Fibroblast of lung (primary cell): Measurements from ENCODE around the gene NHERF2. TPM values are rescaled to one million over a fixed set of nuclear protein-coding genes. Genes with fewer than 3 reads are reported as not detected.

Source experiments
- DNase-seq, 2 donors: peaks; one replicate each; pipeline versions ENCODE4 v3.0.0 to v3.0.0-alpha.2; 2010; ENCODE audit warnings: low read depth in 2 of 2
- H2AFZ ChIP-seq: 2 replicates; pipeline ENCODE4 v1.5.1; 2012; ENCODE audit warnings: low read length, control low read depth, inconsistent platforms
- H3K27ac ChIP-seq: 2 replicates; pipeline ENCODE4 v1.5.1; 2011; ENCODE audit warnings: low read length, control low read depth; ENCODE audit not compliant: insufficient read depth
- H3K27me3 ChIP-seq: 2 replicates; pipeline ENCODE4 v1.5.1; 2011; ENCODE audit warnings: mild to moderate bottlenecking, low read length; ENCODE audit not compliant: control insufficient read depth, insufficient read depth
- H3K36me3 ChIP-seq: 2 replicates; pipeline ENCODE4 v1.5.1; 2011; ENCODE audit warnings: low read length; ENCODE audit not compliant: control insufficient read depth, insufficient read depth
- H3K4me1 ChIP-seq: 2 replicates; pipeline ENCODE4 v1.5.1; 2011; ENCODE audit warnings: low read length; ENCODE audit not compliant: control insufficient read depth, insufficient read depth; ENCODE audit errors: extremely low read depth
- H3K4me2 ChIP-seq: 2 replicates; pipeline ENCODE4 v1.5.1; 2011; ENCODE audit warnings: low read length, control low read depth; ENCODE audit not compliant: insufficient read depth; ENCODE audit errors: extremely low read depth
- H3K4me3 ChIP-seq, 4 experiments: fragments of 200-600 bp in 1 of 4; sonication (generic) in 1 of 4; replicated peaks in 1 of 4; 2 replicates each; pipeline ENCODE4 v1.5.1; 2011 to 2016; ENCODE audit warnings: low read length in 4 of 4, low read depth in 3 of 4, mild to moderate bottlenecking in 3 of 4, control low read depth in 2 of 4, inconsistent platforms in 1 of 4, mixed read lengths in 1 of 4; ENCODE audit not compliant: insufficient read depth in 1 of 4; ENCODE audit errors: control extremely low read depth in 1 of 4
- H3K79me2 ChIP-seq: 2 replicates; pipeline ENCODE4 v1.5.1; 2012; ENCODE audit warnings: mild to moderate bottlenecking, low read length, inconsistent platforms; ENCODE audit not compliant: control insufficient read depth, insufficient read depth
- H3K9ac ChIP-seq: 2 replicates; pipeline ENCODE4 v1.5.1; 2011; ENCODE audit warnings: mild to moderate bottlenecking, low read length, control low read depth; ENCODE audit not compliant: insufficient read depth
- H3K9me3 ChIP-seq: 2 replicates; pipeline ENCODE4 v1.5.1; 2012; ENCODE audit warnings: low read depth, low read length; ENCODE audit not compliant: control insufficient read depth, insufficient read depth
- H4K20me1 ChIP-seq: 2 replicates; pipeline ENCODE4 v1.5.1; 2011; ENCODE audit warnings: low read length; ENCODE audit not compliant: control insufficient read depth, insufficient read depth; ENCODE audit errors: extremely low read depth
- CTCF ChIP-seq, 2 donors: IDR thresholded peaks in 1 of 2; conservative IDR thresholded peaks in 1 of 2; 1 replicate in 1 of 2; 2 replicates in 1 of 2; pipeline ENCODE4 v1.5.1; 2011 to 2012; ENCODE audit warnings: low read length in 2 of 2, control low read depth in 1 of 2, inconsistent platforms in 1 of 2, low read depth in 1 of 2, mild to moderate bottlenecking in 1 of 2
- EZH2 ChIP-seq: IDR thresholded peaks from 2 replicates; pipeline ENCODE4 v1.5.1; 2012; ENCODE audit warnings: low read length, control low read depth, mild to moderate bottlenecking; ENCODE audit errors: missing control alignments
- polyA plus RNA-seq, 2 donors: library from polyadenylated mRNA; depleted of rRNA in 1 of 2; stranded (reverse) in 1 of 2; unstranded in 1 of 2; fragments of >200 nt; gene quantifications; 2 replicates each; pipeline ENCODE4 v1.2.1, GENCODE V29; 2011 to 2012; ENCODE audit warnings: missing spikeins in 1 of 2
- total RNA-seq: library from RNA; depleted of rRNA; stranded (reverse); fragments of >200 nt; gene quantifications from 2 replicates; pipeline ENCODE4 v1.2.1, GENCODE V29; 2014

Gene NHERF2
- total and polyA plus RNA-seq, 2 donors (not counting 1 experiment from before 2014, with no cell fraction given): 21.5 to 38.0 TPM

DNA sequence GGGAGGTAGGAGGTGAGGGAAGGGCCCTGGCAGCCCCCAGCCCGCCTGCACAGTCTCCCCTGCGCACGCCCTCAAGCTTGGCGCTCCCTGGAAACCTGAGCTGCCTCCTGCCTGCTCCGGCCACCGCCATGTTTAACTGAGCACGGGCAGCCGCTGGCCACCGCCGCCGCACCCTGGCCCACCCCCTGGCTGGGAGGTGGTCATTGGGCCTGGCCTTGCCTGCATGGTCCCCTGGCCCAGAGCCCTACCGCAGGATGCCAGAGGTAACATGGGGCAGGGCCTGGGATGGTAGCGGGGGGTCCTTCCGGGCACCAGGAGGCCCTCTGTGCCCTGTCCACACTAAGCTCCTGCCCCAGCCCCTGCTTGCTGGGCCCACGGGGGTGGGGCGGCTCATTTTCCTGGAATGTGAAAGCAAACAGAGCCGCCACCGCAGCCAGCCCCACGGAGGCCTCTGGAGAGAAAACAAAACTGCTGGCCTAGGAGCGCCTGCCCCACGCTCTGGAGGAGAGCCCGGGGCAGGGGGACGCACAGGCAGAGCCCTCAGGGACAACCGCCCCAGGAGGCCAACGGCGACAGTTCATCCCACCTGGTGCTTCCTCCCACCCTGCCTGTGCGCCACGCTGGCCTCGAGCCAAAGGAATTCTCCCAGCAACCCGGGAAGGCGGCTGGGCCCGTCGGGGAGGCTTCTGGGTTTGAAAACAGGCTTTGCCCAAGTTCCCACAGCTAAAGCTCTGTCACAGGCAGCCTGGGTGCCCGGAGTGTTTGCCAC, 8.9 kb downstream of the NHERF2 start:
- H4K20me1 ChIP-seq: no peaks in the 10 kb centered on the region
- H3K4me3 ChIP-seq: peak overlapping the region in 1 of 4 experiments; percentile 40
- H3K36me3 ChIP-seq: peaks cover 21% of the 10 kb centered on the region
- TF ChIP-seq CTCF (conservative IDR thresholded peaks at IDR 0.05 in 1 of 2, IDR thresholded peaks at IDR 0.05 in 1 of 2; ENCODE audit: low read depth in 1 of 2, low read length in 2 of 2): no peak
- TF ChIP-seq EZH2: no peak
- H3K27me3 ChIP-seq: no peaks in the 10 kb centered on the region
- H3K9ac ChIP-seq: peak overlapping the region; percentile 73
- H3K27ac ChIP-seq: peak overlapping the region; percentile 72
- peak; percentile 85 to 86 for DNase-seq
- peaks cover 19% of the 10 kb centered on the region for H3K79me2 ChIP-seq
- H3K4me2 ChIP-seq: peak overlapping the region; percentile 76
- no peak overlapping the region for H2AFZ ChIP-seq
- H3K9me3 ChIP-seq: no peaks in the 10 kb centered on the region
- peaks cover 60% of the 10 kb centered on the region for H3K4me1 ChIP-seq

GRCh38 chr16:2036200-2036966, 9.7 kb downstream of the NHERF2 start:
- no peak for DNase-seq
- peaks cover 64% of the 10 kb centered on the region for H3K4me1 ChIP-seq
- no peaks in the 10 kb centered on the region for H4K20me1 ChIP-seq
- H3K4me3 ChIP-seq: peak overlapping the region in 1 of 4 experiments; percentile 40
- no peaks in the 10 kb centered on the region for H3K27me3 ChIP-seq
- peak overlapping the region; percentile 72 for H3K27ac ChIP-seq
- no peak overlapping the region for H2AFZ ChIP-seq
- H3K9ac ChIP-seq: peak overlapping the region; percentile 73
- TF ChIP-seq EZH2 (no peak), CTCF (conservative IDR thresholded peaks at IDR 0.05 in 1 of 2, IDR thresholded peaks at IDR 0.05 in 1 of 2; ENCODE audit: low read depth in 1 of 2, low read length in 2 of 2) (no peak)
- peaks cover 23% of the 10 kb centered on the region for H3K36me3 ChIP-seq
- peaks cover 19% of the 10 kb centered on the region for H3K79me2 ChIP-seq
- no peaks in the 10 kb centered on the region for H3K9me3 ChIP-seq
- H3K4me2 ChIP-seq: peak overlapping the region; percentile 76

DNA sequence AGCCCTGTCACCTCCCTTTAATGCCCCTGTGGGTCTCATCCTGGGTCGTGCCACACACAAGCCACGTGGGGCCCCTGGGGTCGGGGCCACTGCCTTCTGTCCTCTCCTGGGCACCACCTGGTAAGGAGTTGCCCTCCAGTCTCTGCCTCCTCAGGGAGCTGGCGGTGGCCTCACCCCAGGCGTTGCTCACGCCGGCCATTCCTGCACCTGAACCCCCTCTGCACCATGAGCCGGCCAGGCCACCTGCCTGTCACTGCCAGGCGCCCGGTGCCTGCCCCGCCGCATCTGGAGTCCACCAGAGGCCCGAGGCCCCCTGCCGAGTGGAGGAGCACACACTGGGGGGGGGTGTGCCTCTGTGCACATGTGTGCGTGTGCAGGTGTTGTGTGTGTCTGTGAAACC, 10.4 kb downstream of the NHERF2 start:
- Histone ChIP-seq H3K36me3 (peaks cover 23% of the 10 kb centered on the region), H3K4me1 (peaks cover 63% of the 10 kb centered on the region)
- TF ChIP-seq CTCF (conservative IDR thresholded peaks at IDR 0.05 in 1 of 2, IDR thresholded peaks at IDR 0.05 in 1 of 2; ENCODE audit: low read depth in 1 of 2, low read length in 2 of 2) (no peak), EZH2 (no peak)

More for the DNA sequence above, 10.4 kb downstream of the NHERF2 start:
- Histone ChIP-seq H3K27me3 (no peaks in the 10 kb centered on the region), H3K27ac (no peak overlapping the region), H3K4me2 (no peak overlapping the region), H3K9ac (no peak overlapping the region), H2AFZ (no peak overlapping the region), H3K79me2 (peaks cover 19% of the 10 kb centered on the region), H3K4me3 (no peak overlapping the region), H4K20me1 (no peaks in the 10 kb centered on the region), H3K9me3 (no peaks in the 10 kb centered on the region)
- DNase-seq: no peak
